ENCODE measurements around the gene SSC5D. TPM values are rescaled to one million over a fixed set of nuclear protein-coding genes. Genes with fewer than 3 reads are reported as not detected.

SSC5D gene
- total and polyA plus RNA-seq, 2 experiments from 2014 or later, result 0.60 to 0.89 TPM

DNA sequence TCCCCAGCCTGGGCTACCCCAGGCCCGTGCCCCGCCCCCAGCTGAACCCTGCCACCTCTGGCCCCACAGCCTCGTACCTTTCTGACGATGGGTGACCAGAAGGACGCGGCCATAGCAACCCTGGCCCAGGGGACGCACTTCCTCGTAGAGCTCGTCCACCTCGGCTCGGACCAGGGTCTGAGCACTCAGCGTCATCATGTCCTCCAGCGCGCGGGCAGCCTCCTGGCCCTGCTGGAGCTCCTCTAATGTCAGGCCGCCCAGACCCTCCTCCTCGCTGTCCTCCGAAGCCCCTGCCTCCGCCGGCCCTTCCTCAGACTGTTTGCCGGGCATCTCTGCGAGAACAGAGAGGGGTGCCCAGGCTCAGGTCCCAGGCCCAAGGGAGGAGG lies 47.7 kb downstream of the SSC5D start:
- TF ChIP-seq, protein P1, sequence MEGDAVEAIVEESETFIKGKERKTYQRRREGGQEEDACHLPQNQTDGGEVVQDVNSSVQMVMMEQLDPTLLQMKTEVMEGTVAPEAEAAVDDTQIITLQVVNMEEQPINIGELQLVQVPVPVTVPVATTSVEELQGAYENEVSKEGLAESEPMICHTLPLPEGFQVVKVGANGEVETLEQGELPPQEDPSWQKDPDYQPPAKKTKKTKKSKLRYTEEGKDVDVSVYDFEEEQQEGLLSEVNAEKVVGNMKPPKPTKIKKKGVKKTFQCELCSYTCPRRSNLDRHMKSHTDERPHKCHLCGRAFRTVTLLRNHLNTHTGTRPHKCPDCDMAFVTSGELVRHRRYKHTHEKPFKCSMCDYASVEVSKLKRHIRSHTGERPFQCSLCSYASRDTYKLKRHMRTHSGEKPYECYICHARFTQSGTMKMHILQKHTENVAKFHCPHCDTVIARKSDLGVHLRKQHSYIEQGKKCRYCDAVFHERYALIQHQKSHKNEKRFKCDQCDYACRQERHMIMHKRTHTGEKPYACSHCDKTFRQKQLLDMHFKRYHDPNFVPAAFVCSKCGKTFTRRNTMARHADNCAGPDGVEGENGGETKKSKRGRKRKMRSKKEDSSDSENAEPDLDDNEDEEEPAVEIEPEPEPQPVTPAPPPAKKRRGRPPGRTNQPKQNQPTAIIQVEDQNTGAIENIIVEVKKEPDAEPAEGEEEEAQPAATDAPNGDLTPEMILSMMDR (IDR thresholded peaks at IDR 0.05; ENCODE audit: low read depth, low read length), result no peak
- no peaks in the 10 kb centered on the region for H3K9me3 ChIP-seq (ENCODE audit: low read depth)
- DNase-seq (ENCODE audit: low read depth in 1 of 2, low spot score in 1 of 2), result no peak
- no peak overlapping the region for H3K4me3 ChIP-seq
- H3K27me3 ChIP-seq, result no peaks in the 10 kb centered on the region
- H3K4me1 ChIP-seq (ENCODE audit: low read depth), result peaks cover 4% of the 10 kb centered on the region
- H3K36me3 ChIP-seq, result no peaks in the 10 kb centered on the region
- H3K27ac ChIP-seq, result no peak overlapping the region

DNA sequence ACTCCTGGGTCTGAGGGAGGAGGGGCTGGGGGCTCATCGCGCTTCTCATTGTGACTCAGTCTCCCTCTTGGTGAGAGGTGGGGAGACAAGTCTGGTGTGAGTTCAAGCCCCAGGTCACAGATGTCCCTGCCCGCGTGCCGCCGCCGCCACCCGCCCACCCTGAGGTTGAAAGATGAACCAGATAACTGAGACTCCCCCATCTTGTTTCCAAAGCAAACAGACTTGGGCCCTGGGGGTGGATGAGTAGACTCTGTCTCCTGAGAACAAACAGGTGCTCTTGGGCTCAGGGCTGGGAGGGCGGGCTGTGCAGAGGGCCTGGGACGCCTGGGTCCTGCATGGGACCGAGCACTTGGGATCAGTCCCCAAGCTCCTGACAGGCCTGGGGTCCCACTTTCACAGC lies 48.1 kb downstream of the SSC5D start:
- Histone ChIP-seq H3K9me3 (ENCODE audit: low read depth) (no peaks in the 10 kb centered on the region), H3K27me3 (no peaks in the 10 kb centered on the region), H3K4me1 (ENCODE audit: low read depth) (peaks cover 4% of the 10 kb centered on the region), H3K36me3 (no peaks in the 10 kb centered on the region), H3K27ac (no peak overlapping the region), H3K4me3 (no peak overlapping the region)
- TF ChIP-seq, protein P1 (IDR thresholded peaks at IDR 0.05; ENCODE audit: low read depth, low read length), result no peak
- DNase-seq (ENCODE audit: low read depth in 1 of 2, low spot score in 1 of 2), result no peak

DNA sequence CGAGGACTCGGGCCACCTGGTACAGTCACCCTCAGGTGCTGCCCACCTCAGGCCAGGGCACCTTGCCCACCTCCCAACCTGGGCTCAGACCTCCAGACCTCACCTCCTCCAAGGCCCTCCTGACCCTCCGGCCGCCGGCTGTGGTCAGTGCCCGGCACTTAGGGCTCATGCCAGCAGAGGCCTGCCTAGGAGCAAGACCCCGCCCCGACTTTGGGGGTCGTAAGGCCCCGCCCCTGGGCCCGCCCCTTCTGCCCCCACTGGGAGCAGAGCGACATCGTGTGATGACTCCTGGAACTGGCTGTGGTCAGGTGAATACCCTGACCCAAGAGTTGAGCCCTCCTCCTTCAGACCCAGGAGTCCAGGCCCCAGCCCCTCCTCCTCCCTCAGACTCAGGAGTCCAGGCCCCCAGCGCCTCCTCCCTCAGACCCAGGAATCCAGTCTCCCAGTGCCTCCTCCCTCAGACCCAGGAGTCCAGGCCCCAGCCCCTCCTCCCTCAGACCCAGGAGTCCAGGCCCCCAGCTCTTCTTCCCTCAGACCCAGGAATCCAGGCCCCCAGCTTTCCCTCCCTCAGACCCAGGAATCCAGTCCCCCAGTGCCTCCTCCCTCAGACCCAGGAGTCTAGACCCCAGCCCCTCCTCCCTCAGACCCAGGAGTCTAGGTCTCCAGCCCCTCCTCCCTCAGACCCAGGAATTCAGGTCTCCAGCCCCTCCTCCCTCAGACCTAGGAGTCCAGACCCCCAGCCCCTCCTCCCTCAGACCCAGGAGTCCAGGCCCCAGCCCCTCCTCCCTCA lies 48.9 kb downstream of the SSC5D start, which contains the start of gene SBK2:
SBK2 (minus strand) TSS at position 183 of the 790 bp plus-strand sequence. CDS start 839 bp downstream, outside the sequence.
- no peak within 1 kb of the TSS for H3K27ac ChIP-seq
- H3K36me3 ChIP-seq, result no peaks in the 10 kb centered on the region
- no peaks in the 10 kb centered on the region for H3K27me3 ChIP-seq
- H3K4me1 ChIP-seq (ENCODE audit: low read depth), result peaks cover 4% of the 10 kb centered on the region
- TF ChIP-seq, protein P1 (IDR thresholded peaks at IDR 0.05; ENCODE audit: low read depth, low read length), result peak; percentile 18
- H3K9me3 ChIP-seq (ENCODE audit: low read depth), result no peaks in the 10 kb centered on the region
- DNase-seq (ENCODE audit: low read depth in 1 of 2, low spot score in 1 of 2), result peak in 1 of 2 donors; percentile 87
- no peak within 1 kb of the TSS for H3K4me3 ChIP-seq

DNA sequence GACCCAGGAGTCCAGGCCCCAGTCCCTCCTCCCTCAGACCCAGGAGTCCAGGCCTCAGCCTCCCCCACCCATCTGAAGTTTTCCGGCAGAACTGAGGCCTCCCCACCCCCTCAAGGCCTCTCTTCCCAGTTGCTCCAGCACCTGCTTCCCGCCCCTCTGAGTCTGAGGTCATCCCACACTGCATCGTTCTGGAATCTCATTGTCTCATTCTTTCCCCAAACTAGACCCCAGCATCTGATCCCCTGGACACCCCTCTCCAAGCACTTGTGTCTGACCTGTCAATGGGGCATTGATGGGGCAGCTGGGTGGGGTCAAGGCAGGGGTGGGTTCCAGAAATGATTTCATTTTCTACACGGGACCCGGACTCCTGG lies 49.5 kb downstream of the SSC5D start:
- TF ChIP-seq, protein P1 (IDR thresholded peaks at IDR 0.05; ENCODE audit: low read depth, low read length), result no peak
- Histone ChIP-seq H3K27ac (no peak overlapping the region), H3K4me3 (no peak overlapping the region), H3K9me3 (ENCODE audit: low read depth) (no peaks in the 10 kb centered on the region), H3K36me3 (no peaks in the 10 kb centered on the region), H3K4me1 (ENCODE audit: low read depth) (peaks cover 4% of the 10 kb centered on the region), H3K27me3 (no peaks in the 10 kb centered on the region)
- DNase-seq (ENCODE audit: low read depth in 1 of 2, low spot score in 1 of 2), result no peak

DNA sequence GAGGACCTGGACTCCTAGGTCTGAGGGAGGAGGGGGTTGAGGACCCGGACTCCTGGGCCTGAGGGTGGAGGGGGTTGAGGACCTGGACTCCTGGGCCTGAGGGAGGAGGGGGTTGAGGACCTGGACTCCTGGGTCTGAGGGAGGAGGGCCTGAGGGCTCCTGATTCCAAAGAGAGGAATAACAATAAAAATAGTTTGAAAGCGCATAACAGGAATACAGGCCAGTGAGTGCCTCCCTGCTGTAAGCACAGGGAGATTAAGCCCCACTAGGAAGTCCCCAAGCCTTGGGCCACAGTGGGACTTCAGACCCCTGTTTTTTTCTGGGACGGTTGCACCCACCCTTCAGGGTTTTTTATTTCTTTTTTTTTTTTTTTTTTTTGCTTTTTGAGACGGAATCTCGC lies 49.9 kb downstream of the SSC5D start:
- no peak overlapping the region for H3K27ac ChIP-seq
- H3K4me1 ChIP-seq (ENCODE audit: low read depth), result peaks cover 4% of the 10 kb centered on the region
- H3K27me3 ChIP-seq, result no peaks in the 10 kb centered on the region
- no peak for DNase-seq (ENCODE audit: low read depth in 1 of 2, low spot score in 1 of 2)
- H3K36me3 ChIP-seq, result no peaks in the 10 kb centered on the region
- TF ChIP-seq, protein P1 (IDR thresholded peaks at IDR 0.05; ENCODE audit: low read depth, low read length), result no peak
- H3K4me3 ChIP-seq, result no peak overlapping the region
- no peaks in the 10 kb centered on the region for H3K9me3 ChIP-seq (ENCODE audit: low read depth)

All from cardiac muscle cell (in vitro differentiated cells and primary cell).